ENCODE results near the gene MICAL2.
A peak's percentile ranks its signal among the peaks of the same experiment; 100 is the strongest.

MICAL2 gene

DNA sequence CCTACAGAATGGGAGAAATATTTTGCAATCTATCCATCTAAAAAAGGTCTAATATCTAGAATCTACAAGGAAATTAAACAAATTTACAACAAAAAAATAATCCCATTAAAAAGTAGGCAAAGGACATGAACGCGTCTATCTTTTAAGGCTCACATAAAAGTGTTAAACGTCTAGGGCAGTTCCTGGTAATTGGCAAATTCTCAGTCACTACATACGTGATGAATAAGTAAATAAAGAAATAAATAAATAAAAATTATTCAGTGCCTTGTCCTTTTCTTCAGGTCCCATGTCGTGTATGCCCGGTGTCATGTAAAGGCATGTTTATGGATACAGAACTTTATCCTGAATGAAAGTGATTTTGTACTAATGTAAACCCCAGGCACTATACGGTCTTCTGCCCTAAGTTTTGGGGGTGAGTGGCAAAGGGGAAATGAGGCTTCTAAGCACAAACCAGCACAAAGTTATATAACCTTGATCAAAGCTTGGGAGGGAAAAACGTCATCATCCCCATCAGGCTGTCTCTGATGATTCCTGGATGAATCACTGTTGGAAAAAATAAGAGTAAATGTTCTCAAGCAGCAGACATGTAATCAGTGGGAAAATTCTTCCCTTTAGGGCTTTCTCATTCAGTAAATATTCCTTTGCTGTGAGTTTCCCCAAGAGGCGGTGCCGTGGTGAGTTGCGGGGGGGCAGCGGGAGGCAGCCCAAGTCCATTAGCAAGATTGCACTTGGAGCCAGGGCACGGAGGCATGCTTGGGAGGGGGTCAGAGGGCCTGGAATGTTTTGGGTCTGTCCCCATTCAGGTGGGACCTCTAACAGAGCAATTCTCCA is 30.4 kb upstream of the MICAL2 start:
- no peak for DNase-seq

DNA sequence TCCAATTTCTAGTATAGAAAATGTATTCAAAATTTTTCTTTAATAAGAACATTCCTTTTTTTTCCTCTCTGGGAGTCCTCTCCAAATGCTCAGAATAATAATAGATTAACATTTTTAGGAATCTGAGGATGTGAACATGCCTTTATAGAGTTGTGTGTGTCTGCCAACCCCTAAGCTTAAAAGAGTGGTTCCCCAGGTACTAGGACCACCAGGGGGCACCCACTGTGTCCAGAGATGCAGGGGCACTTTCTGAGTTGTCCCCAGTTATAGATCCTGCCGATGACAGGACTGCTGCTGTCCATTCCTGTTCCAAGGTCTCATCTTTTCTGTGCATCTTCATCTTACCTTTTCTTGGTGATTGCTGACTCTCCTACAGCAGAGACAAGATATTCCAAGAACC is 27.0 kb upstream of the MICAL2 start:
- no peak for DNase-seq

DNA sequence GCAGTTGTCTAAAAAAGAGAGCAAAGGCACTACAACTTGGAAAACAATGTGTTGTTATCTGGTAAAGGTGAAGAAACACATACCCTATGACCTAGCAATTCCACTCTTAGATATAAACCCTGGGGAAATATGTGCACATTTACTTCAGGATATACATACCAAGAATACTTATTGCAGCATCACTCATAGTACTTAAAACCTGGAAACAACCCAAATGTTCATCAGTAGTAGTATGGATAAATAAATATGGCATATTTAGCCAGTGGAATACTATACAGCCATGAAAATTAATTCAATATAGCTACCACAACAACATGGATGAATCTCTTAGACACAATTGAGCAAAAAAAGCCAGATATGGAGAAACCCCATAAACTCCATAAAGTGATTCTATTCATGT is 26.1 kb upstream of the MICAL2 start:
- no peak for DNase-seq

DNA sequence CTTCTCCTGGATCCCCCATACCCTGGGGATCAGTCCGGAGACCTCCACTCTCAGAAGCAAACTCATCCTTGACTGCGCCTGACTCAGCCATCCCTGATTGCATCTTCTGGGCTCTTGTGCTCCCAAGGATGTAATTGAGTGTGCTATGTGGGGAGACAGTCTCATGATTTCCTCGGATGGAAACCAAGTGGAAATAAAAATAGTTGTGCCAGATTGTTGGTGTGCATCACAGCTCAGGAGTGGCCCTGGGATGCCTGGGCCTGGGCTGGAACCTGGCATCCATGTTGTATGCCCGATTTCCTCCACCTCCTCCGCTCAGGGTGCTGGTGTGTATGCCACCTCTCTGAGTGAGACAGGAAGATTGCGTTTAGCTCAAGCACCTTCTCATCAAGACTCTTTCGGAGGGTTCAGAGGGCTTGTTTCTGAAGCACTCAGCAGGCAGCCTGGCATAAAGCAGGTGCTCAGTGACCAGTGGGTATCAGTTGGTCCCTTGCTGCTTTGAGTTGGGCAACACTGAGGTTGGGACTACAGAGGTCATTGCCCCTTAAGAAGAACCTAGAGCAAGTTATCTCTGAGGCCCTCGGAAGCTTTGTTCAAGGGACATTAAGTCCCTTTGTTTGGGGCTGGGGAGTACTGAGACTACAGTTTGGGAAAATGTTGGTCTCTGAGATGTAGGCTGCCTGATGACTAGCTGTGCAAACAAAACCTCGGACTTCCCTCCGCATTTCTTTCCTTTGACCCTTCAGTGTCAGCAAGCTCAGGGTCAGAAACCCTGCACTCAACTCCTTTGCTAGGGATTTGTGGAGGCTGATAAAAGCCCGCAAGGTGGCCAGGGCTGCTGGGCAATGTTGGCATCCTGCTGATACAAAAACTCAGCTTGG is 24.8 kb upstream of the MICAL2 start:
- DNase-seq: no peak

DNA sequence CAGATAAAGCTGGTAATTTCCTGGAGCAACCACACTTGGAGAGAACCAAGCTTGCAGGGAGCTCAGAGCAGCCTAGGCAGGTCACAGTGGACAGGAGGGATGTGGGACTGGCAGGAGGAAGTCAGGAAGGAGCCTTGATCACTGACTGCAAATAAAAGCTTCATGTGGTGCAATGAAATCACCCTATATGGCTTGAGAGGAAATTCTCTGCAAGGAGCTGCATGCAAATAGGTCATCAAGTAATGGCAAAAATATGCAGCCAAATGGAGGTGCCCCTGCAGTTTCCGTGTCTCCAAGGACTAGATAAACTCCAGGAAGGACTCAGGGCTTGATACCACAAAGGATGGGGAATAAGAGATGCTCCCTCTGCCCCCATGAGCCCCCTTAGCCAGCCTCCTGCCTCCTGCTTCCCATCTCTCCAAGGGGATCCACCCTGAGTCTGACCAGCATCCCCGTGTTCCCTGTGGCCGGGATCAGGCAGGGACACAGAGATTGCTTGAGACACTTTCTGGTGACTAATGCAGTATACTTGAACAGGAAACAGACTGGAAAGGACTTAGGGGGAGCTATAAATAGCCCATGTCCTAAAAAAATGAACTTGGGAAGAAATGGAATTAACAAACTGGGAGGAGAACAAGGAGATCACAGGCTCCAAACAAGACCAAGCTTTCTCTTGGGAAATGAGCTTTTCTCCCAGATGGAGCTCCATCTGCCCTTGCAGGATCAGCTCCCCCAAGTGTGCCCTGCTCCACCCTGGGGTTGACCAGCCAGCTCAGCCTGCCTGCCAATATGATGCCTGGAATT is 23.9 kb upstream of the MICAL2 start:
- DNase-seq: no peak

DNA sequence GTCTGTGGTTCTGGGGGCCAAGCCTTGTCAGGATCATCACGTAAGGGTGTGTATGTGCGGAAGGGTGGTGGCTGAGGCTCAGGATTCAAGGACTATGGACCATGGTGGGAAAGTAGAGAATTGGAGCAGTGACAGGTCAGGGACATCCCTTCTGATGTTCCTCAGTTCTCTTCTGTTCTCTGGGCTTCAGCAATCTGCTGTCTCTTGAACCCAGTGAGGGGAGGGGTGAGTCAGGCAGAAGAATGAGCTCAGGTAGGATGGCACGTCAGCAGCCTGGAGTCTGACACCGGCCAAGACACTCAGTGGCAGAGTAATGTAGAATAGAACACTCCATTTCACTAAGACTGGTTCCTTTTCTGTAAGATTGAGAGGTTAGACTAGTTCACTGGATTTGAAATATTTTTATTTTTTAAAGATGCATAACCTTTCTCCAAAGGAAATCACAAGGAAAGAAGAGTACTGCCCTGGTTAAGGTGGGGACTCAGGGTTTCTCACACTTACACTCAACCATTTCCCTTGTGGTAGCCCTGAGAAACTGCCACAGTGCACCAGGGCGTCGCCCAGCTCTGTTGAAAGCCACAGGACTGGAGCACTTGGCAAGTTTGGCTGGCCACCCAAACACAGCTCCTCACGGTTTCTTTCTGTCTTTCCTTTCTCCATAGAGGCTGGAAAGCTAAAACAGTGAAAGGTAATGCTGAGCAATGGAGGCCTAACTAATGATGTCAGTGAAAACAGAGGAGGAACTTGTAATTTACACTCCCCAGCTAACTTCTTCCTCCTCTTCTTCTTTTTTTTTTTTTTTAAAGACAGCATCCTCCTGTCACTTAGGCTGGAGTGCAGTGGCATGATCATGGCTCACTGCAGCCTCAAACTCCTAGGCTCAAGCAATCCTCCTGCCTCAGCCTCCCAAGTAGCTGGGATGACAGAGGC is 23.1 kb upstream of the MICAL2 start:
- peak in 1 of 4 experiments; percentile 2 for DNase-seq

DNA sequence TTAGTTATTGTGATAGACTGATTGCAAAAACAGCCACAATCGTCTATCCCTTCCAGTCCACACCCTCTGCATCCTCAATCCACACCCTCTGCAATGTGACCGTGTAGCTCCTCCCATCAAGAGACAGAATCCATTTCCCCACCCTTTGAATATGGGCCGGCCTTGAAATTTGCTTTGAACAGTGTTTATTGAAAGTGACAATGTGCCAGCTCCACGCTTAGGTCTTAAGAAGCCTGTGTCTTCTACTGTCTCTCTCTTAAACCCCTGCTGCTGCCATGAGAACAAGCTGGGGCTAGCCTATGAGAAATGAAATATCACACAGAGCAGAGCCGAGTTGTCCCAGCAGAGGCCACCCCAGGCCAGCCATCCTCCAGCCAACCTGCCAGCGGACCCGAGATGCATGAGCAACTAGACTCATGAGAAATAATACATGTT is 22.3 kb upstream of the MICAL2 start:
- no peak for DNase-seq

DNA sequence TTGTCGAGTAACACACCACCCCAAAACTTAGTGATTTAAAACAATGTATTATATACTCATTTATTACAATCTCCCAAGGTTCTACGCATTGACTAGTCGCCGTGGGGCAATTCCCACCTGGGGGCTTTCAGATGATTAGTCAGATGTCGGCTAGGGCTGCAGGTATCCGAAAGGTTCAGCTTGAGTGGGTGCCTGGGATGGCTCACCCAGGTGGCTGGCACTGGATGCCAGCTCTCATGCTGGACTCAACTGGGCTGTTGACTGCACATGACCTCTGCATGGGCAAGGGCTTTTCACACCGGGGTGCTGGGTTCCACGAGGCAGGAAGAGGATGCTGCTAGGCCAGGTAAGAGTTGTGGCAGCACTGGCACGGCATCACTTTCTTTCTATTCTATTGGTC is 21.9 kb upstream of the MICAL2 start:
- DNase-seq: no peak

DNA sequence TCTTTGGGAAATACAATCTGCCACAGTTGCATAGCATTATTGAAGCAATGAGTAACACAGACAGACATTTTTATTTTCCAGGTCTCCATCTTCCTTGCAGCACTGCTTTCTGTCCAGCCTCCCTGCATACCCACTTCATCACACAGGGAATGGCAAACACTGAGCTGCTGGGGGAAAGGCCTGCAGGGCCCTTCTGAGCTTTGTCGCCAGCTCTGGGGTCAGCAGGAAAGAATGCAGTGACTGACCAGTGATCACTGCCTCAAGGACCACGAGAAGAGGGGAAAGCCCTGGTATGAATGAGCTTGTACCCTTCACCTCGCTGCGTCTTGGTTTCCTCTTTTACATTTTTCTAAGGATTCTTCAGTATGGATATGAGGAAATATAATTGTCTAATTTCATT is 21.3 kb upstream of the MICAL2 start:
- no peak for DNase-seq

DNA sequence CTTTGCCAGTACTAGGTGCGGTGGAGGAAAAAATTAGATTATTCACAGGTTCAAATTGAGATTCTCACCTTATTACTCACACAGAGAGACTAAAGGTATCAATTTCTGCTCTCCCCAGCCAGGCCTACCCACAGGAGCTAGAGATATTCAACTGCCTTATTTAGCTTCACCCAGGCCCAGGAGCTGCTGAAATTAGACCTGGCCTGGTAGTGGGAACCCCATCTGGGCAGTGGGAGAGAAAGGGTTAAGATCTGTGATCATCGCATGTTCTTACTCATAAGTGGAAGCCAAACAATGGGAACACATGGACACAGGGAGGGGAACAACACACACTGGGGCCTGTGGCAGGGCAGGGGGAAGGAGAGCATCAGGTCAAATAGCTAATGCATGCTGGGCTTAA is 20.9 kb upstream of the MICAL2 start:
- no peak for DNase-seq

DNA sequence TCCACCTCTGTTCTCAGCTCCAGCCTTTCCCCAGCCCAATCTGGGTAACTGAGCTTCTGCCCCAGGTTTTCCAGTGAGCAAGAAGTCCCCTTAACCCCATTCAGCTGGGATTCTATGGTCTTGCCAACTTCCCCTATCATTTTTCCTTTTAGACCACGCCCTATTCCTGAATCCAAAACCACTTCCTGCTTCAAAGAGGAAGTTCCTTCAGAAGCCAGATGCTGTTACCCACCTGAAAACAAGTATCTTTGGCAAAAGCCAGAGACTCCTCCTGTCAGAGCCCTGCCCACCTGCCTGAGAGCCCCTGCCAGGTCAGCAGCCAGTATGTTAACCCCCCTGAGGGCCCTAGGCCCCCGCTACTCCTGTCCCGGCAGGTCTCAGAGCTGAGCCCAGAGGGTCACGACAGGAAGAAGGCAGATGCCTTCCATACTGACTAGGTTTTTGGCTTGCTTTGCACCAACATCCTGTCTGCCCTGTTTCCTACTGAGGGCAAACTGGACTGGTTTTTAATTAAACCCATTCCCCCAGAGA is 20.3 kb upstream of the MICAL2 start:
- no peak for DNase-seq

DNA sequence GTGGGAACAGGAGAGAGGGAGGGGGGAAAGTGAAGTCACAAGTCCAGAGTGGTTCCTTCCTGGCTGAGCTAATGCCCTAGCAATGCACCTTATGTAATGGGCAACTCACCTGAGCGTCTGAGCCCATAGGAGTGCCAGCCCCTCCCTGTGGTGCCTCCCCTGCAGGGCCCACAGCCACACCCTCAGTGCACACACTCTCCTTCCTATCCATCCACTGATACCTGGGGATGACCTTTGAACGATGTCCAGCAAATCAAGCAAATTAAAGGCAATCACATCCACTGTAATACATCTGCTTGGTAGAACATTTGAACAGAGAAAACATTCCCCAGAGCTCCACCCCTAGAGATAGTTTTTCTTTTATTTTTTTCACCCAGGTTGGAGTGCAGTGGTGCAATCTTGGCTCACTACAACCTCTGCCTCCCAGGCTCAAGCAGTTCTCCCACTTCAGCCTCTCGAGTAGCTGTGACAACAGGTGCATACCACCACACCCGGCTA is 19.6 kb upstream of the MICAL2 start:
- no peak for DNase-seq

DNA sequence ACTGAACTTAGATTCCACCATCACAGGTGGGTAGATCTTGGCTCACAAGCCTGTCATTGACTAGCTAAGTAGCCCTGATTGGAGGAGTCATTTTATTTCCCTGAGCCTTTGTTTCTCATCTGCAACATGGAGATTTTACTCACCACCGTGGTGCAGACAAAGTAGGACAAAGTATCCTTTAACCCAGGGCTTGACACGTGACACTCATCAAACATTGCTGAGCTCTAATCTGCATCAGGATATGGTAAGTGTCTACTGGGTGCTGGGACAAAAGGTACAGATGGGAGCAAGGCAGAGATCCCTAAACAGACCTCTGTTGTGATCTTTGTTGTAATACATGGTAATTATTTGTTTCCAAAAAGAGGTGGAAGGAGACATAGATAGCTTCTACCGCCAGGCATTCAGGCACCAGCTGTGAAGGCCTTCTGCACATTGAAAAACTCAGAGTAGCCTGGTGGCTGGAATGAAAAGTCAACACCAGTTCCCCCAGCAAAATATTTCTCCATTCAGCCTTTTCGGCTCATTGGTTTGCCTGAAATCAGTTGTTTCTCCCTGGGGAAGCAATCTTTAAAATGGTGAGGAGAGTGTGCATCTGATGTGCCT is 18.3 kb upstream of the MICAL2 start:
- no peak for DNase-seq

DNA sequence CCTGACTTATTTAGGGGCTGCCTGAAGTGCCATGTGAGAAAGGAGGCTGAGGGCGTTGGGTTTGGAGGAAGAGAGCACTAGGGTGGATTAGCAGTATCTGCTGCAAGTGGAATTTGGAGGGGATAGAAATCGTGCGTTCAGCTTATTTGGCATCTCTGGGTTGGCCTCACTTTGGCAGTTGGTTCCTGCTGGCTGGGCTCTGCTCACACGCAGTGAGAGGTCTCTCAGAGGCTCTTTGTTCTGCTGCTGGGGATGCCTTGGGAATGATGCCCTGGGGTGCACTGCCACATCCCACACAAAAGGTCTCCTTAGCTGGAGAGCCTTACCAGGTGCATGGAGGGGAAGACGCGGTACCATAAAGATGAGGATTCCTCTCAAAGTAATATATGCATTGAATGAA is 17.7 kb upstream of the MICAL2 start:
- no peak for DNase-seq

DNA sequence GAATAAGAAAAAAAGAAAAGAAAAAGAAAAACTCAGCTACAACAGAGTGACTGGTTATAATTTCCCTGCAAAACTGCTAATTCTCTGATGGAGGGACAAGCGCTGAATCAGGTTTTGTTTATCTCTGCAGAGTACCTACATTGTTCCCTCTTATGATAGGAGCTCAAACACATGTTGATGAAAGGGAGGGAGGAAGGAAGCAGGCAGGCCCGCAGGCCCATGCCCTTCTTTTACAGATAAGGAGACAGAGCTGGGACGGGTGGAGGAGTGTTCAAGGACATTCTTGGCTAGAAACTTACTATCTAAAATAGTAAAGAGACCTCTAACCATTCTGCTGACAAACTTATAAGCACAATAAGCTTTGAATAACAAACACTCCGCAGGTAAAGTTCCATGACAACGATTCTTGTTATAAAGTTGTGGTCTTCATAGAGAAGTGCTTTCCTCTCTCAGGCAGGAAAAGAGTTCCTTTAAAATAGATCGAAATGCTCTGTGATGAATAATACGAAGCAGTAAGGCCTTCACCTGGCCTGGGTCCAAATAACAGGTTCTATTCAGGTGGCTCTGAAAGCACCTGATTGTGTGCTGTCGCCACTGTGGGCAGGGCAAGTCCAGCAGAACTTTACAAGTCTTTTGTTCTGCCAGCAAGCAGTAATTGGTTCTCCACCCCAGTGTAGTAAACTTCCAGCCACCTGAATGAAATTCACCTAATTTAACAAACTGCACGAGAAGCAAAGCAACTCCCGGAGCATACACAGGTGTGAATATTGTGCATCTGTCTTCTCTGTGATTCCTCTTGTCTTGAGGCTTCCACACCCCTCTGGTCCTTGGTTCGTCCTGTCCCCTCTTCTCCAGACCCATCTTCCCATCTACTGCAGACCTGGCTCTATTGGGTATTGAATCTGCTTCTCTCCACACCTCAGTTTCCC is 15.3 kb upstream of the MICAL2 start:
- DNase-seq: no peak

DNA sequence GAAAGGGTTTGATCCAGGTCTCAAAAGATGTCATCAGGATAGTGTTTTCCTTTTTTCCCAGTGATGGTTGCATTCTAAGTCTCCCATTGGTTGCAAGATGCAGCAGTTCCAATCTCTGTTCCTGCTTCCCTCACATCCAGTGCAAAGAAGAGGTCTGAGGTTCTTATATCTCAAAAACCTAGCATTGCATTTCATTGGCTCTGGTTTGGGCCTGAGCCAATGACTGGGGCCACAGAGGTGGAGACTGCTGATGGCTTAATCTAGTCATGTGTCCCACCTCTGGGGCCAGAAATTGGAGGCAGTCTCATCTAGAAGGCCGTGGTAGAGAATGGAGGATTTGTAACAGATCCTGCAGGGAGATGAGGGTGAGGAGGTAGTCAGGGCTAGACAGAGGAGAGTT is 13.2 kb upstream of the MICAL2 start:
- no peak for DNase-seq

DNA sequence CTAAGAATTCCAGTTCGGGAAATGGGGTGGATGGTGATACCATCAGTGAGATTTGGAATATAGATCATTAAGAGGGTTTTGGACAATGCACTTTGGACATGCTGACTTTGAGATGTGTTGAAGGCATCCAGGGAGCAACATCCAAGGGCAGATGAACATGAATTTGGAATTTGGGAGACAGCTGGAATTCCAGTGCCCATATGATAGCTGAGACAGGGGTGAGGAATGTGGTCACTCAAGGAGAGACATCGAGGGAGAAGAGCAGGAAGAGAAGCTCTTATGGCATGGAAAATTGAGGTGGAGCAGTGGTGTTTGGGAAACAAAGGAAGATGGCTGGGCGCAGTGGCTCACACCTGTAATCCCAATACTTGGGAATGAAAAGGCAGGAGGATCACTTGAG is 11.8 kb upstream of the MICAL2 start:
- DNase-seq: no peak

DNA sequence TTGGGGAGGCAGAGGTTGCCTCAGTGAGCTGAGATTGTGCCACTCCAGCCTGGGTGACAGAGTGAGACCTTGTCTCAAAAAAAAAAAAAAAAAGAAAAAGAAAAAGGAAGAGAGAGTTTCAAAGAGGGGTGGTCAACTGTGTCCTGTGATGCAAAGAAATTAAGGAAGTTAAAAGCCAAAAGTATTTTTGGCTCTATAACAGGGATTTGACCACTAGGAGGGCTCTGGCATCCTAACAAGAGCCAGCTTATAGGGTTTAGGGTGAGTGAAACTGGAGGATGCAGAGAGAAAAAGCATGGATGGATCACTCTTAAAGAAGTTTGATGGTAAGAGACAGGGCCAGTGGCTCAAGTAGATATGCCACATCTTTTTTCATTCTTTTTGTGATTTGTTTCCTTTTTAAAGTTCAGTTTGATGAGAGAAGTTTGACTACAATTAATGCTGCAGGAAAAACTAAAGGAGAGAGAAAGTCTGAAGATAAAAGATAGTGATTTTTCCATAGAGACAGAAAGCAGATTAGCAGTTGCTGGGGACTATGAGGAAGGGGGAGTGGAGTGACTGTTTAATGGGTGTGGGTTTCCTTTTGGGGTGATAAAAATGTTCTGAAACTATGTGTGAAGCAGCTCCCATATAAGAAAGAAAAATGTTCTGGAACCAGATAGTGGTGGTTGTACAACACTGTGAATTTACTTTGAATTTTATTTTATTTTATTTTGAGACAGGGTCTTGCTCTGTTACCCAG is 11.1 kb upstream of the MICAL2 start:
- no peak for DNase-seq

DNA sequence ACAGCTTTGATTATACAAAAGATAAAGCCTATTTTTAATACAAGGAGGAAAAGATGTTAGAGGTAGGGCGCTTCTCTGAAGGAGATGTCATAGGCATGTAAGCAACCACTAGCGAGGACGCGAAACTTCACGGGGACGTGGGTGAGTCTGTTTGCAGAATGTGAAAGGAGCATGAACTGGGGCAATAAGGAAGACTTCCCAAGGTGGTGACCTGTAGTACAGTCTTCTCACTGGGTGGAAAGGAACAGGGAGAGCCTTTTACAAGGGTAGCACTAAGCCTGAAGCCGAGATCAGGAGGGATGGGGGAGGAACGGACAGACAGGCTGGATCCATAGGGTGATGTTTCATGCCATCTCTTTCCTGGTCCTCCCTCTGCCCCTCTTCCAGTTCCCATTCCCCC is 10.0 kb upstream of the MICAL2 start:
- no peak for DNase-seq
